MV-4-11 (cell line): ENCODE data around the gene PEX11G.
A peak's percentile ranks its signal among the peaks of the same experiment; 100 is the strongest.

ENCODE experiments used
- DNase-seq: peaks from one replicate; lab custom pipeline; 2025; lab: John Stamatoyannopoulos, UW

Gene PEX11G

GRCh38 chr19:7521551-7522071 is 32.8 kb upstream of the PEX11G start:
- DNase-seq = no peak

GRCh38 chr19:7520131-7521051 is 31.6 kb upstream of the PEX11G start:
- DNase-seq = no peak

GRCh38 chr19:7519361-7520130 is 30.7 kb upstream of the PEX11G start:
- no peak for DNase-seq

- no peak for DNase-seq
Observed at GRCh38 chr19:7516878-7517277, 28.0 kb upstream of the PEX11G start.

GRCh38 chr19:7516333-7516732 is 27.5 kb upstream of the PEX11G start:
- no peak for DNase-seq

- no peak for DNase-seq
Observed at GRCh38 chr19:7515645-7516151, 26.9 kb upstream of the PEX11G start, which contains the start of gene ZNF358. Gene ZNF358, plus strand, starts transcription at chr19:7516103. Its CDS starts 3,140 bp downstream, at chr19:7519243.

- DNase-seq = no peak
Observed at GRCh38 chr19:7515110-7515644, 26.3 kb upstream of the PEX11G start.

- no peak for DNase-seq
Observed at GRCh38 chr19:7513809-7514642, 25.2 kb upstream of the PEX11G start.

GRCh38 chr19:7512400-7512851 is 23.6 kb upstream of the PEX11G start:
- no peak for DNase-seq

GRCh38 chr19:7509625-7510024 is 20.8 kb upstream of the PEX11G start:
- peak; percentile 26 for DNase-seq

- peak; percentile 69 for DNase-seq
Observed at GRCh38 chr19:7507884-7508283, 19.0 kb upstream of the PEX11G start.

GRCh38 chr19:7506385-7507328 is 17.8 kb upstream of the PEX11G start:
- DNase-seq = peak; percentile 83

- DNase-seq = peak; percentile 24
Observed at GRCh38 chr19:7505682-7506384, 17.0 kb upstream of the PEX11G start.

- no peak for DNase-seq
Observed at GRCh38 chr19:7505288-7505681, 16.4 kb upstream of the PEX11G start.

GRCh38 chr19:7504684-7505083 is 15.8 kb upstream of the PEX11G start:
- DNase-seq = no peak

GRCh38 chr19:7502552-7502951 is 13.7 kb upstream of the PEX11G start:
- DNase-seq = no peak

- peak; percentile 52 for DNase-seq
Observed at GRCh38 chr19:7500811-7501450, 12.1 kb upstream of the PEX11G start.

- DNase-seq = peak; percentile 47
Observed at GRCh38 chr19:7497292-7497691, 8.5 kb upstream of the PEX11G start.
